SK-N-SH (cell line): ENCODE data around the gene STK11IP. TPM values are rescaled to one million over a fixed set of nuclear protein-coding genes. Genes with fewer than 3 reads are reported as not detected.

Experiments
- CTCF ChIA-PET: fragments of 300-600, 350-600 bp; formaldehyde crosslinking; extraction: SDS; loops from one replicate; lab custom pipeline; 2021; lab: Yijun Ruan, JAX
- POLR2A ChIA-PET: fragments of 350-600 bp; sonication (Branson Sonifier 250); formaldehyde crosslinking; extraction: SDS; loops from one replicate; lab custom pipeline; 2020; ENCODE audit warnings: antibody characterized with exemption, inconsistent platforms; lab: Yijun Ruan, JAX
- DNase-seq: peaks from one replicate; pipeline ENCODE4 v3.0.0; 2012
- H2AFZ ChIP-seq: fragments of 200-600 bp; sonication (generic); 2 replicates; pipeline ENCODE4 v1.8.1; 2016; ENCODE audit warnings: antibody characterized with exemption, mild to moderate bottlenecking, low read depth
- H3F3A ChIP-seq: fragments of 200-600 bp; sonication (generic); replicated peaks from 2 replicates; pipeline ENCODE3; 2016; ENCODE audit warnings: antibody characterized with exemption, mild to moderate bottlenecking; ENCODE audit not compliant: insufficient read depth
- H3K27ac ChIP-seq, 2 experiments: fragments of 200-500 bp in 1 of 2; fragments of 200-600 bp in 1 of 2; sonication (Bioruptor generic) in 1 of 2; sonication (generic), shearing (Covaris generic) in 1 of 2; 2 replicates each; pipeline versions ENCODE4 v1.5.1 to v1.6.1; 2014 to 2016; ENCODE audit warnings: low read depth in 2 of 2, inconsistent platforms in 1 of 2, low read length in 1 of 2, mild to moderate bottlenecking in 1 of 2, mixed read lengths in 1 of 2
- H3K27me3 ChIP-seq: fragments of 200-600 bp; sonication (generic), shearing (Covaris generic); 2 replicates; pipeline ENCODE4 v1.6.1; 2016; ENCODE audit warnings: mixed run types; ENCODE audit not compliant: insufficient read depth
- H3K36me3 ChIP-seq, 2 experiments: fragments of 200-500 bp in 1 of 2; fragments of 200-600 bp in 1 of 2; sonication (Bioruptor generic) in 1 of 2; sonication (generic) in 1 of 2; replicated peaks in 1 of 2; 2 replicates each; pipeline versions ENCODE3 to v1.5.1; 2014 to 2016; ENCODE audit warnings: low read length in 1 of 2, mild to moderate bottlenecking in 1 of 2; ENCODE audit not compliant: insufficient read depth in 2 of 2, control insufficient read depth in 1 of 2
- H3K4me1 ChIP-seq, 2 experiments: fragments of 200-500 bp in 1 of 2; fragments of 200-600 bp in 1 of 2; sonication (Bioruptor generic) in 1 of 2; sonication (generic), shearing (Covaris generic) in 1 of 2; 2 replicates each; pipeline versions ENCODE4 v1.5.1 to v1.6.1; 2014 to 2016; ENCODE audit warnings: low read depth in 1 of 2, low read length in 1 of 2, mixed run types in 1 of 2; ENCODE audit not compliant: insufficient read depth in 2 of 2, control insufficient read depth in 1 of 2
- H3K4me2 ChIP-seq: fragments of 200-600 bp; sonication (generic), shearing (Covaris generic); 2 replicates; pipeline ENCODE4 v1.6.1; 2017; ENCODE audit warnings: mixed run types
- H3K4me3 ChIP-seq, 2 experiments: fragments of 200-500 bp in 1 of 2; fragments of 200-600 bp in 1 of 2; sonication (Bioruptor generic) in 1 of 2; sonication (generic), shearing (Covaris generic) in 1 of 2; 2 replicates each; pipeline versions ENCODE4 v1.5.1 to v1.8.1; 2014 to 2016; ENCODE audit warnings: low read depth in 2 of 2, inconsistent platforms in 1 of 2, low read length in 1 of 2, mild to moderate bottlenecking in 1 of 2, mixed read lengths in 1 of 2, moderate library complexity in 1 of 2
- H3K79me2 ChIP-seq: fragments of 200-600 bp; sonication (generic); 2 replicates; pipeline ENCODE4 v1.8.1; 2017; ENCODE audit warnings: mild to moderate bottlenecking; ENCODE audit not compliant: insufficient read depth
- H3K9ac ChIP-seq: fragments of 200-600 bp; sonication (generic); 2 replicates; pipeline ENCODE4 v1.6.1; 2017; ENCODE audit warnings: mixed run types
- H3K9me2 ChIP-seq: fragments of 200-600 bp; sonication (generic); 2 replicates; pipeline ENCODE4 v1.6.1; 2017; ENCODE audit warnings: mixed run types
- H3K9me3 ChIP-seq: fragments of 200-600 bp; sonication (generic); 2 replicates; pipeline ENCODE4 v1.6.1; 2017; ENCODE audit warnings: mixed run types, mild to moderate bottlenecking, moderate library complexity
- H4K20me1 ChIP-seq: fragments of 200-600 bp; sonication (generic); 2 replicates; pipeline ENCODE4 v1.6.1; 2017; ENCODE audit warnings: mild to moderate bottlenecking, mixed run types; ENCODE audit not compliant: insufficient read depth
- CHD2 ChIP-seq: fragments of 150-350 bp; IDR thresholded peaks from 2 replicates; pipeline ENCODE4 v1.6.1; 2018; ENCODE audit warnings: low read length; ENCODE audit not compliant: partially characterized antibody
- ELF1 ChIP-seq: IDR thresholded peaks from 2 replicates; pipeline ENCODE4 v1.4.0; 2012
- EZH2phosphoT487 ChIP-seq: fragments of 200-600 bp; sonication (generic); IDR thresholded peaks from 2 replicates; pipeline ENCODE4 v1.6.1; 2017; ENCODE audit warnings: low read depth, mixed run types, mild to moderate bottlenecking, antibody characterized with exemption, moderate library complexity, borderline replicate concordance
- FOXJ3 ChIP-seq: sonication (generic); formaldehyde crosslinking; IDR thresholded peaks from 2 replicates; pipeline ENCODE4 v1.5.1; 2020; ENCODE audit warnings: mild to moderate bottlenecking, missing genetic modification reagents
- FOXM1 ChIP-seq: IDR thresholded peaks from 2 replicates; pipeline ENCODE4 v1.4.0; 2012; ENCODE audit warnings: low read depth, mild to moderate bottlenecking
- GABPA ChIP-seq: IDR thresholded peaks from 2 replicates; pipeline ENCODE4 v1.4.0; 2012; ENCODE audit warnings: low read depth, mild to moderate bottlenecking
- IRF3 ChIP-seq: fragments of 150-350 bp; IDR thresholded peaks from 2 replicates; pipeline ENCODE4 v1.6.1; 2016; ENCODE audit warnings: mild to moderate bottlenecking, low read depth, low read length
- JUND ChIP-seq: IDR thresholded peaks from 2 replicates; pipeline ENCODE4 v1.4.0; 2012
- MEF2A ChIP-seq: IDR thresholded peaks from 2 replicates; pipeline ENCODE4 v1.4.0; 2012; ENCODE audit warnings: low read depth, borderline replicate concordance
- MXI1 ChIP-seq: IDR thresholded peaks from 2 replicates; pipeline ENCODE4 v1.6.1; 2012; ENCODE audit warnings: mild to moderate bottlenecking, low read depth, low read length, improper control_type of control experiment
- NFIC ChIP-seq: IDR thresholded peaks from 2 replicates; pipeline ENCODE4 v1.4.0; 2012; ENCODE audit warnings: borderline replicate concordance
- NRF1 ChIP-seq: IDR thresholded peaks from 2 replicates; pipeline ENCODE4 v1.6.1; 2012; ENCODE audit warnings: low read depth, mild to moderate bottlenecking, low read length
- POLR2AphosphoS5 ChIP-seq: IDR thresholded peaks from 2 replicates; pipeline ENCODE4 v1.6.1; 2012; ENCODE audit warnings: low read depth, low read length
- RAD21 ChIP-seq: IDR thresholded peaks from 2 replicates; pipeline ENCODE4 v1.6.1; 2012; ENCODE audit warnings: mild to moderate bottlenecking, low read length
- RFX5 ChIP-seq: IDR thresholded peaks from 2 replicates; pipeline ENCODE4 v1.6.1; 2012; ENCODE audit warnings: mild to moderate bottlenecking, improper control_type of control experiment, low read length
- SMC3 ChIP-seq: IDR thresholded peaks from 2 replicates; pipeline ENCODE4 v1.6.1; 2012; ENCODE audit warnings: low read depth, low read length, improper control_type of control experiment
- TAF1 ChIP-seq: IDR thresholded peaks from 2 replicates; pipeline ENCODE4 v1.6.1; 2012; ENCODE audit warnings: low read depth, mild to moderate bottlenecking, low read length, moderate library complexity, borderline replicate concordance
- TCF12 ChIP-seq: IDR thresholded peaks from 2 replicates; pipeline ENCODE4 v1.4.0; 2012
- YY1 ChIP-seq: IDR thresholded peaks from 2 replicates; pipeline ENCODE4 v1.4.0; 2012; ENCODE audit warnings: low read depth, mild to moderate bottlenecking
- ZBTB33 ChIP-seq: IDR thresholded peaks from 2 replicates; pipeline ENCODE4 v1.4.0; 2012; ENCODE audit warnings: low read depth, borderline replicate concordance
- WGBS: methylation state at CpG from one replicate; pipeline ENCODE4 v1.1.6; 2017; ENCODE audit warnings: low lambda C conversion rate; 5-methylcytosine and 5-hydroxymethylcytosine counted together
- polyA plus RNA-seq, 3 experiments: library from polyadenylated mRNA; depleted of rRNA; stranded (reverse); fragments of >200 nt; gene quantifications; 2 replicates each; pipeline ENCODE4 v1.2.3, GENCODE V29; 2012

The STK11IP gene
- polyA plus RNA-seq, 1 of the 3 experiments (the other 2 are of a cell fraction), result 22.9 TPM

GRCh38 chr2:219625179-219625578 lies 27.5 kb downstream of the STK11IP start (continued):
- TF ChIP-seq IRF3 (no peak), RFX5 (no peak), MXI1 (no peak)

- Histone ChIP-seq H3K79me2 (peaks cover 5% of the 10 kb centered on the region; the same call in 1 of the 2 replicates), H3K27ac (no peak overlapping the region), H3K4me3 (no peak overlapping the region), H4K20me1 (no peaks in the 10 kb centered on the region), H3K27me3 (no peaks in the 10 kb centered on the region), H3K4me1 (peaks cover 0 to 13% of the 10 kb centered on the region in 2 experiments; a peak in 1 of 4 replicates), H3F3A (no peaks in the 10 kb centered on the region), H2AFZ (no peak overlapping the region), H3K4me2 (no peak overlapping the region), H3K9ac (no peak overlapping the region), H3K36me3 (no peaks in the 10 kb centered on the region), H3K9me2 (no peaks in the 10 kb centered on the region), H3K9me3 (no peaks in the 10 kb centered on the region)
- 97% methylated on average over 7 of the region's 8 CpGs for WGBS
- POLR2A ChIA-PET, result interaction anchor here (0.7 to 4.5 kb wide), 5 partner anchors 10 to 55 kb away, joined by 3 to 18 read pairs (median 5); partner anchors contain the start of genes OBSL1 and STK11IP
- CTCF ChIA-PET, result interaction anchor here (0.8 to 7.8 kb wide), 5 partner anchors 11 to 86 kb away, joined by 3 to 59 read pairs (median 4); partner anchors contain the start of gene STK11IP
- TF ChIP-seq TCF12 (no peak), GABPA (no peak), ELF1 (no peak), RAD21 (no peak), IRF3 (no peak), YY1 (no peak), CHD2 (no peak), SMC3 (no peak), JUND (no peak), MXI1 (no peak), EZH2phosphoT487 (no peak), ZBTB33 (no peak), MEF2A (no peak), NRF1 (no peak), NFIC (no peak), TAF1 (no peak), POLR2AphosphoS5 (no peak), FOXJ3 (CRISPR knock-in tag) (no peak), FOXM1 (no peak)
- no peak for DNase-seq
These were observed 28.9 kb downstream of the STK11IP start for GRCh38 chr2:219626540-219626939.
